Naive B cell (primary cell): Measurements from ENCODE around the gene CLCN4. TPM values are rescaled to one million over a fixed set of nuclear protein-coding genes. Genes with fewer than 3 reads are reported as not detected.

Source experiments
- ATAC-seq, 2 donors: fragments of 150-1000 bp; cut with Tn5 transposase; 2 replicates each; pipeline ENCODE4 v1.10.0; 2021; ENCODE audit warnings: low read depth in 2 of 2, mild to moderate bottlenecking in 2 of 2, moderate library complexity in 2 of 2
- DNase-seq: peaks from one replicate; pipeline ENCODE4 v3.0.0; 2022
- H3K27ac Mint-ChIP-seq, 6 donors: one replicate each; pipeline ENCODE4 v1.8.0; 2020 to 2022; ENCODE audit warnings: mild to moderate bottlenecking in 6 of 6, mixed read lengths in 6 of 6, moderate library complexity in 5 of 6, inconsistent platforms in 2 of 6
- H3K27me3 Mint-ChIP-seq, 3 donors: one replicate each; pipeline ENCODE4 v1.8.0; 2021 to 2022; ENCODE audit warnings: mixed read lengths in 3 of 3, mild to moderate bottlenecking in 1 of 3
- H3K36me3 Mint-ChIP-seq, 2 donors: one replicate each; pipeline ENCODE4 v1.8.0; 2020 to 2022; ENCODE audit warnings: mixed read lengths in 2 of 2, inconsistent platforms in 1 of 2, mild to moderate bottlenecking in 1 of 2
- H3K4me1 Mint-ChIP-seq, 3 donors: one replicate each; pipeline ENCODE4 v1.8.0; 2020 to 2022; ENCODE audit warnings: mixed read lengths in 3 of 3, inconsistent platforms in 1 of 3, mild to moderate bottlenecking in 1 of 3, moderate library complexity in 1 of 3
- H3K4me3 Mint-ChIP-seq, 8 donors: one replicate each; pipeline ENCODE4 v1.8.0; 2020 to 2022; ENCODE audit warnings: mild to moderate bottlenecking in 8 of 8, mixed read lengths in 8 of 8, moderate library complexity in 8 of 8, inconsistent platforms in 2 of 8
- H3K9me3 Mint-ChIP-seq, 7 donors: one replicate each; pipeline ENCODE4 v1.8.0; 2020 to 2022; ENCODE audit warnings: mixed read lengths in 7 of 7, mild to moderate bottlenecking in 5 of 7, inconsistent platforms in 2 of 7, moderate library complexity in 1 of 7
- polyA plus RNA-seq, 6 donors: library from polyadenylated mRNA; unstranded; fragments of 300-500 nt; fragmentation: Illumina TruSeq; gene quantifications; one replicate each; pipeline ENCODE4 v1.2.3, GENCODE V29; 2021; ENCODE audit warnings: low read depth in 6 of 6

The CLCN4 gene
- polyA plus RNA-seq, 6 donors from 2014 or later = 10.1 to 46.1 (median 28.8) TPM

DNA sequence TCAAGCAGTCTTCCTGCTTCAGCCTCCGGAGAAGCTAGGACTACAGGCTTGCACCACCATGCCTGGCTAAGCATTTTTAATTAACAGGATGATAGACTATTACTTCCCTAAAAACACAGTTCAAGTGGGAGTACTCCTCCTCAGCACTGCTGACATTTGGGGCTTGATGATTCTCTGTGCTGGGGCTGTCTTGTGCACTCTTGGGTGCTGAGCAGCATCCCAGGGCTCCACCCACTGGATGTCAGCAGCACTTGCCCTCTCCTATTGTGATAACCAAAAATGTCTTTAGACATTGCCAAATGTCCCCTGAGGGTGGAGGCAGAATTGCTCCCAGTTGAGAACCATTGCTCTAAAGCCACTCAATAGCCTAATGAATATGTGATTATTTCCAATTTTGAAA is 60.4 kb downstream of the CLCN4 start:
- ATAC-seq = peak; percentile 47 to 53
- H3K9me3 Mint-ChIP-seq = peaks cover 0 to 1% (median 0%) of the 10 kb centered on the region in 7 donors
- H3K4me1 Mint-ChIP-seq = peaks cover 4 to 23% (median 17%) of the 10 kb centered on the region in 3 donors
- H3K4me3 Mint-ChIP-seq = no peak overlapping the region
- H3K27ac Mint-ChIP-seq = peak overlapping the region in 2 of 6 donors; percentile 56 to 70
- peaks cover 9 to 17% of the 10 kb centered on the region in 2 donors for H3K36me3 Mint-ChIP-seq
- no peaks in the 10 kb centered on the region for H3K27me3 Mint-ChIP-seq
- no peak for DNase-seq

DNA sequence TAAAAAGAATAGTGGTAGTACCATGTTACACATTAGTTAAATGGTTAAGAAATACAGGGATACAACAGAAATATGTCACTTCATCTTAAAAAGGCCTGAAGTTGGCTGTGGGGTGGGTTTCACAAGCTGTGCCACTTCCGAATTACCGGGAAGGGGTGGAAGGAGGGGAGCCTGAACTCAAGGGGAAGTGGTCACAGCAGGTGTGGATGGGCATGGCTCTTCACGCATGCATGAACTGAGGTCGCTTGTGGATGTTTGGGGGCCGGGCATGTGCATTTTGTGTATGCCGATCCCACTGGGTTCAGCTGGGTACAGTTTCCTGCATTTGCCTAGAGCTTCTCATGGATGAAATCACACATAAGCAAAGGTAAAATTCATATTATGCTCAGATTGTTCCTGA is 64.9 kb downstream of the CLCN4 start:
- ATAC-seq (peak; percentile 46 to 58), DNase-seq (peak; percentile 15)
- Mint-ChIP-seq H3K9me3 (peaks cover 0 to 3% (median 0%) of the 10 kb centered on the region in 7 donors), H3K27me3 (no peaks in the 10 kb centered on the region), H3K36me3 (peaks cover 19 to 23% of the 10 kb centered on the region in 2 donors), H3K4me1 (peaks cover 4 to 31% (median 29%) of the 10 kb centered on the region in 3 donors), H3K27ac (peak overlapping the region; percentile 1 to 84 (median 60)), H3K4me3 (no peak overlapping the region)

DNA sequence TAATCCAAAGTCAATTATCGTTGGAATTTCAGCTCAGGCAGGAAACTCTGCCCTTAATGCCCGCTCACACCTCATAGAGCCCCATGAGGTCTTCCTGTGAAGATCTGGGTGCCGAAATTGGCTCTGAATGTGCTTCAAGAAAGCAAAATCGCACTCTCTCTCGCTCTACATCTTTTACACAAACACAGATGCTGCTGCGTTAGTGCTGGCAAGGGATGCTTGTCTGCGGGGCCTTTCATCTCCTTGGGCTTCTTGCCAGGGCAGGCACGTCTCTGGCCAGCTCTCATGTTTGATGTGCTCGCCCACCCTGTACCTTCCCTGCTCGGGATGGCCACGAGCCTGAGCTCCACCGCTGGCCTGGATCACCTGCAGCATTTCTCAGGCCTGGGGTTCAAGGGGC is 66.5 kb downstream of the CLCN4 start:
- Mint-ChIP-seq H3K9me3 (peaks cover 0 to 5% (median 0%) of the 10 kb centered on the region in 7 donors), H3K4me3 (no peak overlapping the region), H3K36me3 (peaks cover 19 to 23% of the 10 kb centered on the region in 2 donors), H3K4me1 (peaks cover 4 to 31% (median 23%) of the 10 kb centered on the region in 3 donors), H3K27ac (peak overlapping the region in 5 of 6 donors; percentile 37 to 88 (median 48)), H3K27me3 (no peaks in the 10 kb centered on the region)
- no peak for ATAC-seq
- no peak for DNase-seq

DNA sequence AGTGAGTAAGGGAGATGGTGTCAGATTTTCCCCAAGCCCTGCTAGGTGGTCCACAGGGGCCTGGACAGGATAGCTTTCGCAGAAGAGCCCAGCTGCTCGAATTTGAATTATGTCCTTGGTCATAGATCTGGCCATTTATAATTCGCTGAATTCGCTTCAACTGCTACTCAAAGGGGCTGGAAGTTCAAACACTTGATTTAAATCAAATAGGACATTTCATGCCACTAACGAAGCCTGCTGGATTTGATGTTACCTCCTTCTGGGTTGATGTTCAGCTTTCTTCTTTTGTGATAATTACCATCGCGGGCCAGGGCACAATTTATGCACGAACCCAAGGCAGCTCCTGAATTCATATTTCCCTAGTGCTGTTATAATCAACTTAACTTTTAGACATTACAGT is 67.0 kb downstream of the CLCN4 start:
- H3K9me3 Mint-ChIP-seq = peaks cover 0 to 5% (median 0%) of the 10 kb centered on the region in 7 donors
- H3K27ac Mint-ChIP-seq = peak overlapping the region in 4 of 6 donors; percentile 5 to 88 (median 48)
- H3K27me3 Mint-ChIP-seq = no peaks in the 10 kb centered on the region
- H3K4me3 Mint-ChIP-seq = no peak overlapping the region
- ATAC-seq = no peak
- DNase-seq = no peak
- peaks cover 19 to 23% of the 10 kb centered on the region in 2 donors for H3K36me3 Mint-ChIP-seq
- H3K4me1 Mint-ChIP-seq = peaks cover 4 to 31% (median 19%) of the 10 kb centered on the region in 3 donors

DNA sequence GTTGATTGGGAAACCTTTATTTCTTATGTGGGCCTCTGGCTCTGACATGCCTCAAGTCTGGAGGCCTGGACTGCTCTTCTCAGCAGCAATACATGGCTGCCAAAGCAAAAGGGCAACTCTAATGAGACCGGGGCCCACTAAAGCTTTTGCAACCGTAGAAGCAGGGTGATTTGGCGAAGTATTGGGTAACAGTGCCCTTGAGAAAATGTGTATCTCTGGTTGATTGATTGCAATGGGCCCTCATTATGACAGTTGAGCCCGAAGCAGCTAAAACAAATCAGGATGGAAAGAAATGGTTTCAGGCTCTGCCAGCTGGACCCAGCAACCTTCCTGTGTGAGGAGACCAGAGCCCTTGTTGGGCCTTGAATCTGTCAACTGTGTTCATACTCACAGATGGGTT is 73.4 kb downstream of the CLCN4 start:
- Mint-ChIP-seq H3K36me3 (peaks cover 7 to 12% of the 10 kb centered on the region in 2 donors), H3K27me3 (no peaks in the 10 kb centered on the region), H3K4me1 (peaks cover 2 to 10% (median 6%) of the 10 kb centered on the region in 3 donors), H3K27ac (no peak overlapping the region), H3K4me3 (no peak overlapping the region), H3K9me3 (peaks cover 0 to 8% (median 0%) of the 10 kb centered on the region in 7 donors)
- ATAC-seq = no peak
- DNase-seq = no peak

DNA sequence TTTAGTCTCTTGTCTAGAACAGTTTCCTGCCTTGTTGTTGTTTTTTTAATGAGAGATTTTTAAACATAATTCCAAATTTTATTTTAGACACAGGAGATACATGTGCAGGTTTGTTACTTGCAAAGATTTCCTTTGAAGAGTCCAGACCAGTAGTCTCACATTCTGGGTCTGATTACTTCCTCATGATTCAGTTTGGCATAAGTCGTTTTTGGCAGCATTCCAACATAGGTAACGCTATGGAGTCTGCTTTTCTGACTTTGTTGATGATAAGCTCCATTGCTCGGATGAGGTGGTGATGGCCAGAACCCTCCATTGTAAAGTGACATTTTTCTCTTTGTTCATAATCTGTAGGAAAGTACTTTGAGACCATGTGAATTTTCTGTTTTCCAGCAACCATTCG is 74.7 kb downstream of the CLCN4 start:
- H3K4me3 Mint-ChIP-seq = no peak overlapping the region
- H3K36me3 Mint-ChIP-seq = peaks cover 4 to 14% of the 10 kb centered on the region in 2 donors
- H3K4me1 Mint-ChIP-seq = peaks cover under 1 to 6% (median 2%) of the 10 kb centered on the region in 3 donors
- no peak overlapping the region for H3K27ac Mint-ChIP-seq
- ATAC-seq (no peak), DNase-seq (no peak)
- no peaks in the 10 kb centered on the region for H3K27me3 Mint-ChIP-seq
- peaks cover 0 to 8% (median 0%) of the 10 kb centered on the region in 7 donors for H3K9me3 Mint-ChIP-seq

DNA sequence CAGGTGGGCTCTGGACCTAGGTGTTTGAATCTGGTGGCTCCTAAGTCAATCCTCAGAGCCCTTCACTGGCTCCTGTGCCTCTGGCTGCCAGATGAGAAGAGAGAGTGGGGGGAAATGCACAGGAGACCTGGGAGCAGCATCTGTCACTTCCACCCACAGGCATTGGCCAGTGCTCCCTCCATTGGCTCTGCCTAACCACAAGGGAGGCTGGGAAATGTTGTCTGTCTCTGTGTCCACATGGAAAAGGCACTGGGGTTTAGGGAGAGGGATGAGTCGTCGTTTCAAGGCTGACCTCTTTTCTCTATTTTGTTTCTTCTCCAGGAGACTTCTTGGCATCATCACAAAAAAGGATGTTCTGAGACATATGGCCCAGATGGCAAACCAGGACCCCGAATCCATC is 76.4 kb downstream of the CLCN4 start:
- Mint-ChIP-seq H3K36me3 (peaks cover 4 to 14% of the 10 kb centered on the region in 2 donors), H3K27me3 (no peaks in the 10 kb centered on the region), H3K4me1 (peaks cover 0 to 6% (median 2%) of the 10 kb centered on the region in 3 donors), H3K27ac (peak overlapping the region in 1 of 6 donors; percentile 62), H3K9me3 (peaks cover 0 to 6% (median 0%) of the 10 kb centered on the region in 7 donors), H3K4me3 (no peak overlapping the region)
- no peak for DNase-seq
- ATAC-seq = no peak

DNA sequence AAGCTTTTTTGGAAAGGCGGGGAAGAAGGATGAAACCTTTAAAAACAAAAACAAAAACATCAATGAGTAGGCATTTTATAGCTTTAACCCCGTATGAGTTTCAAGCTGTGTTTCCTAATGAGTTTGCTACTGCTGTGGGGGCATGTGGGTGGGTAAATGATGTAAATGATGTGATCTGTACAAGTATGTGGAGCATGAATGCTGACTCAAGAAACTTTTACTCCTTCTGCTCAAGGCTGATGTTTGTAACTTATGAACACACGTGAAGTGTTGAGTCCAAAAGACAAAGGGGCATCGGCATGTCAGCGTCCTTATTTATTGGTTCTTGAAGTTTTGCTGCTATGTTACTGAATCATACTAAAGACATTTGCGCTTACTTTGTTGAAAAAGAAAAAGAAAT is 76.9 kb downstream of the CLCN4 start:
- H3K4me1 Mint-ChIP-seq = peaks cover 0 to 6% (median 2%) of the 10 kb centered on the region in 3 donors
- ATAC-seq = no peak
- H3K27ac Mint-ChIP-seq = no peak overlapping the region
- H3K36me3 Mint-ChIP-seq = peaks cover 4 to 14% of the 10 kb centered on the region in 2 donors
- no peaks in the 10 kb centered on the region for H3K27me3 Mint-ChIP-seq
- H3K4me3 Mint-ChIP-seq = no peak overlapping the region
- peaks cover 0 to 6% (median 0%) of the 10 kb centered on the region in 7 donors for H3K9me3 Mint-ChIP-seq
- DNase-seq = no peak

DNA sequence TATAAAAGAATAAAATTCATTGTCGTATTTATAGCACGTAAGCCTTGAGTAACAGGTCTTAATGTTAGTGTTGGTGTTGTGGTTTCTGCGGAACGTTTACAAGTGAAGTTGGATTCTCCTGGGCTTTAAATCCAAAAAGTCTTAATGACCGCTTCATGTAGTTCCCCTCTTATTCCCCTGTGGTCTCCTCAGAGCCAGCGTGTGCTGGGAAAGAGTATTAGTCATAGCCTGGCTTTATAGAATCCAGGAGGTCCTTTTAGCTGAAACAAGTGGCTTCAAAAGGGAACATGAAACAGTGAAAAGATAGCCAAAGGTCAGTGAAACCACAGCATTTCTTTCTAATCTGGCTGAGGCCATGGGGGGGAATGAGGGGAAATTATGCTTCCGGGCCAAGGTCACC is 79.1 kb downstream of the CLCN4 start:
- no peak overlapping the region for H3K27ac Mint-ChIP-seq
- DNase-seq (no peak), ATAC-seq (no peak)
- H3K9me3 Mint-ChIP-seq = peaks cover 0 to 2% (median 0%) of the 10 kb centered on the region in 7 donors
- H3K36me3 Mint-ChIP-seq = peaks cover 4 to 14% of the 10 kb centered on the region in 2 donors
- no peak overlapping the region for H3K4me3 Mint-ChIP-seq
- no peaks in the 10 kb centered on the region for H3K27me3 Mint-ChIP-seq
- H3K4me1 Mint-ChIP-seq = peaks cover 0 to 4% (median 2%) of the 10 kb centered on the region in 3 donors

DNA sequence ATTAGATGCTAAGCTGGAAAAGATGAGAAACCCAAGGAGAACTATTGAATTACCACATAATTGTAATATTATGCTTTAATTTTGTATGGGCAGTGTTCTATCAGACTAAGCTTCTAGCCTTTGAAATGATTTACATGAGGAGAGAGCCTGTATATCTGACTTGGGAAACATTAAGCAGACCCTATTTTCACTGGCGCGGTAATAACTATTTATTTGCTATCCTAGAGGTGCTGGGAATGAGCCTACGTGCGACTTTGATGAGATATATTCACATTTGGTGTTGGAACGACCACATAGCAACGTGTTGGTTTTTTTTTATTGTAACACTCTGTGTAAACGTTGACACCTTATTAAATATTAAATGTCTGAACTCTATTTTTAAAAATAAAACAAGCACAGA is 80.5 kb downstream of the CLCN4 start:
- H3K4me3 Mint-ChIP-seq = no peak overlapping the region
- ATAC-seq (no peak), DNase-seq (no peak)
- peaks cover 0 to 2% (median 0%) of the 10 kb centered on the region in 7 donors for H3K9me3 Mint-ChIP-seq
- H3K27ac Mint-ChIP-seq = peak overlapping the region in 1 of 6 donors; percentile 39
- H3K27me3 Mint-ChIP-seq = no peaks in the 10 kb centered on the region
- H3K4me1 Mint-ChIP-seq = peaks cover 0 to 10% (median 9%) of the 10 kb centered on the region in 3 donors
- H3K36me3 Mint-ChIP-seq = peaks cover 4 to 14% of the 10 kb centered on the region in 2 donors

DNA sequence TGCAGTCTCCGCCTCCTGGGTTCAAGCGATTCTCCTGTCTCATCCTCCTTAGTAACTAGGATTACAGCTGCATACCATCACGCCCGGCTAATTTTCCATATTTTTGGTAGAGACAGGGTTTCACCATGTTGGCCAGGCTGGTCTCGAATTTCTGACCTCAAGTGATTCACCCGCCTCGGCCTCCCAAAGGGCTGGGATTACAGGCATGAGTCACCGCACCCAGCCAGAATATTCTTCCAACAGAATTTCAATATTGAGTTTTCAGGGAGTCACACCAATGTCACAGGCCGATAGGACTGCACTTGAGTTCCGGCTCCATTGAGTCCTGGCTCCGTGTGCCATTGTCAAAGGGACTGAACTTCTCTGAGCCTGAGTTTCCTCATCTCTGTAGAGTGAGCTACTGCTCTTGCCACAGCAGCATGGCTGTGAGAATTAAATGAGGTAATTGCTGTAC is 82.9 kb downstream of the CLCN4 start:
- DNase-seq = no peak
- Mint-ChIP-seq H3K9me3 (peaks cover 0 to 2% (median 0%) of the 10 kb centered on the region in 7 donors), H3K4me1 (peaks cover 0 to 10% (median 9%) of the 10 kb centered on the region in 3 donors), H3K27me3 (no peaks in the 10 kb centered on the region), H3K36me3 (peaks cover 4 to 12% of the 10 kb centered on the region in 2 donors), H3K4me3 (no peak overlapping the region), H3K27ac (no peak overlapping the region)
- no peak for ATAC-seq

DNA sequence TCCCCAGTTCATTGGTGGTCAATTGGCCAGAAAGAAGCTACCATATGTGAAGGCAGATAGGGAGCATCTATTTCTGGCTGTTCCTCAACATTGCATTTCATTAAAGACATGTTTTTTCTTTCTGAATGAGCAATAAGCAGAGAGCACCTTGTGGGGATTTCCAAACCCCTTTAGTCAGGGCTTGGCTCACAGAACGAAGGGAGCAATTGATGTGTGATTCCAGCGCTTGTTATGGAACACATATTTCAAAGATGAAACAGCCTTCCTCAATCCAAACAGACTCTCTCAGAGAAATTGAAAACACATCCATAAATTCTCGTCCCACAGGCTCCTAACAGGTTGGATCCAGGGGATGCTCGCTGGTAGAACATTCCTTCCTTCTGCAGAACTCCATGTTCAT is 84.1 kb downstream of the CLCN4 start:
- H3K9me3 Mint-ChIP-seq = peaks cover 0 to 2% (median 0%) of the 10 kb centered on the region in 7 donors
- H3K36me3 Mint-ChIP-seq = no peaks in the 10 kb centered on the region
- no peak for DNase-seq
- H3K27ac Mint-ChIP-seq = peak overlapping the region in 1 of 6 donors; percentile 33
- ATAC-seq = no peak
- H3K4me1 Mint-ChIP-seq = peaks cover 0 to 10% (median 9%) of the 10 kb centered on the region in 3 donors
- H3K27me3 Mint-ChIP-seq = no peaks in the 10 kb centered on the region
- H3K4me3 Mint-ChIP-seq = no peak overlapping the region

DNA sequence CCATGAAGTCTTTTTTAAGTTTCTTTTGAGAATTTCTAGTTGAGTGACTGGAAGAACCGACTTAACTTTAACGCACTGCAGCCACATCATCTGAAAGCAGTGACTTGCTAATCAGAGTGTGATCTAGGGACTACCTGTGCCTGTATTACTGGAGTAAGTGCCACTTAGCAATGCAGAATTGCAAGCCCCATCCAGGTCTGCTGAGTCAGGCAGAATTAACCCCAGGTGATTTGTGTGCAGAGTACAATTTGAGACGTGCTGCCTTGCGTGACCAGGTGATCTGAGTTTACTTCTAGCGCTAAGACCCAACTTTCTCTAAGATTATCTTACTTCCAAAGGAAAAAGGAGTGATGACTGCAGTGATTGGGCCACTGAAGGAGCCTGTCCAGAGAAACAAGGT is 85.3 kb downstream of the CLCN4 start:
- H3K27me3 Mint-ChIP-seq = no peaks in the 10 kb centered on the region
- peaks cover 0 to 10% (median 9%) of the 10 kb centered on the region in 3 donors for H3K4me1 Mint-ChIP-seq
- DNase-seq = no peak
- H3K36me3 Mint-ChIP-seq = no peaks in the 10 kb centered on the region
- no peak overlapping the region for H3K27ac Mint-ChIP-seq
- peaks cover 0 to 3% (median 0%) of the 10 kb centered on the region in 7 donors for H3K9me3 Mint-ChIP-seq
- no peak overlapping the region for H3K4me3 Mint-ChIP-seq
- no peak for ATAC-seq

DNA sequence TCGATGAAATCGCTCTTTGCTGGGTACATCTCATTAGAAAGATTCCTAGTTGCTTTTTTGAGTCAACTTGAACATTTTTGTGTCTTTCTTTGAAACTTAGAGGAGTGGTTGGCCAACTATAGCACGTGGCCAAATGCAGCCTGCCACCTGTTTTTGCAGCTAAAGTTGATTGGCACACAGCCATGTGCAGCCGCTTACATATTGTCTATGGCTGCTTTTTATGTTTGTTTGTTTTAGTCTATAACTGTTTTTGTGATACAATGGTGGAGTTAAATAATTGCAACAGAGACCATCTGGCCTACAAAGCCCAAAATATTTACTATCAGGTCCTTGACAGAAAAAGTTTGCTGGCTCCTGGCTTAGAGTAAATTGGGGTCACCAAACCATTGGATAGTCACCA is 86.3 kb downstream of the CLCN4 start:
- H3K4me1 Mint-ChIP-seq = peaks cover 0 to 10% (median 9%) of the 10 kb centered on the region in 3 donors
- no peak overlapping the region for H3K4me3 Mint-ChIP-seq
- no peaks in the 10 kb centered on the region for H3K27me3 Mint-ChIP-seq
- ATAC-seq = no peak
- H3K36me3 Mint-ChIP-seq = no peaks in the 10 kb centered on the region
- DNase-seq = no peak
- peaks cover 0 to 3% (median 0%) of the 10 kb centered on the region in 7 donors for H3K9me3 Mint-ChIP-seq
- no peak overlapping the region for H3K27ac Mint-ChIP-seq
